Coronary artery (tissue), 2 donors: ENCODE results near the gene MEAK7.

Experiments used
- DNase-seq: peaks from one replicate; pipeline ENCODE4 v3.0.0-alpha.2; 2017; ENCODE audit warnings: low spot score
- H3K27ac ChIP-seq, 2 donors: fragments of 200-600 bp; sonication (generic); one replicate each; pipeline ENCODE4 v1.5.1; 2016 to 2019
- H3K4me3 ChIP-seq: fragments of 200-600 bp; sonication (generic); 2 replicates; pipeline ENCODE4 v1.5.1; 2016; ENCODE audit warnings: mild to moderate bottlenecking, moderate library complexity
- CTCF ChIP-seq: fragments of 200-600 bp; sonication (generic); IDR thresholded peaks from one replicate; pipeline ENCODE4 v1.5.1; 2019; ENCODE audit warnings: antibody characterized with exemption

Gene MEAK7

GRCh38 chr16:84482951-84483881, 21.2 kb downstream of the MEAK7 start:
- no peak overlapping the region for H3K27ac ChIP-seq
- H3K4me3 ChIP-seq: no peak overlapping the region
- no peak for TF ChIP-seq CTCF
- DNase-seq: peak; percentile 62

GRCh38 chr16:84482001-84482891, 22.2 kb downstream of the MEAK7 start:
- peak; percentile 55 for DNase-seq
- no peak for TF ChIP-seq CTCF
- H3K4me3 ChIP-seq: no peak overlapping the region
- H3K27ac ChIP-seq: no peak overlapping the region

- Histone ChIP-seq H3K27ac (no peak overlapping the region), H3K4me3 (no peak overlapping the region)
- no peak for TF ChIP-seq CTCF
- peak; percentile 65 for DNase-seq
Measured at GRCh38 chr16:84481051-84481735, 23.3 kb downstream of the MEAK7 start.

- Histone ChIP-seq H3K4me3 (no peak overlapping the region), H3K27ac (no peak overlapping the region)
- peak; percentile 45 for DNase-seq
- TF ChIP-seq CTCF: no peak
Measured at GRCh38 chr16:84479716-84480450, 24.6 kb downstream of the MEAK7 start.

- Histone ChIP-seq H3K27ac (no peak overlapping the region), H3K4me3 (no peak overlapping the region)
- no peak for TF ChIP-seq CTCF
- DNase-seq: peak; percentile 43
Measured at GRCh38 chr16:84478172-84478947, 26.1 kb downstream of the MEAK7 start.
